Mesothelial cell of epicardium (in vitro differentiated cells): Measurements from ENCODE around the gene CCDC63. TPM values are rescaled to one million over a fixed set of nuclear protein-coding genes. Genes with fewer than 3 reads are reported as not detected.
A peak's percentile ranks its signal among the peaks of the same experiment; 100 is the strongest.

Experiments used
- DNase-seq, 2 experiments: peaks; one replicate each; pipeline ENCODE4 v3.0.0; 2021; ENCODE audit warnings: low spot score in 2 of 2; ENCODE audit not compliant: unreplicated experiment in 2 of 2
- H3K27ac Mint-ChIP-seq: 2 replicates; pipeline ENCODE4 v1.8.0; 2021; ENCODE audit warnings: mixed read lengths
- H3K27me3 Mint-ChIP-seq: 2 replicates; pipeline ENCODE4 v1.8.0; 2021; ENCODE audit warnings: low read depth, mixed read lengths
- H3K36me3 Mint-ChIP-seq: 2 replicates; pipeline ENCODE4 v1.8.0; 2021; ENCODE audit warnings: mixed read lengths
- H3K4me1 Mint-ChIP-seq: 2 replicates; pipeline ENCODE4 v1.8.0; 2021; ENCODE audit warnings: mixed read lengths
- H3K4me3 Mint-ChIP-seq: 2 replicates; pipeline ENCODE4 v1.8.0; 2021; ENCODE audit warnings: mild to moderate bottlenecking, moderate library complexity, mixed read lengths
- H3K9me3 Mint-ChIP-seq: 2 replicates; pipeline ENCODE4 v1.8.0; 2021; ENCODE audit warnings: mixed read lengths
- CTCF ChIP-seq: fragments of 200-600 bp; sonication (generic); IDR thresholded peaks from one replicate; pipeline ENCODE4 v1.5.0; 2021; ENCODE audit warnings: antibody characterized with exemption; ENCODE audit not compliant: unreplicated experiment
- total RNA-seq: library from RNA; stranded (reverse); gene quantifications from 3 replicates; pipeline ENCODE4 v1.2.1, GENCODE V29; 2021

CCDC63 gene
- total RNA-seq, 1 donor from 2014 or later = not detected

- peaks cover 2% of the 10 kb centered on the region for H3K4me1 Mint-ChIP-seq
- no peak for TF ChIP-seq CTCF
- H3K27ac Mint-ChIP-seq = no peak overlapping the region
- H3K9me3 Mint-ChIP-seq = no peaks in the 10 kb centered on the region
- peaks cover 9% of the 10 kb centered on the region for H3K27me3 Mint-ChIP-seq
- no peak overlapping the region for H3K4me3 Mint-ChIP-seq
- no peaks in the 10 kb centered on the region for H3K36me3 Mint-ChIP-seq
- no peak for DNase-seq
Observed at GRCh38 chr12:110885152-110885840, 38.5 kb downstream of the CCDC63 start.

- no peak overlapping the region for H3K27ac Mint-ChIP-seq
Observed at GRCh38 chr12:110888256-110888991, 41.6 kb downstream of the CCDC63 start.

GRCh38 chr12:110889361-110889760 lies 42.6 kb downstream of the CCDC63 start:
- H3K36me3 Mint-ChIP-seq = no peaks in the 10 kb centered on the region
- TF ChIP-seq CTCF = no peak
- H3K4me3 Mint-ChIP-seq = no peak overlapping the region
- no peaks in the 10 kb centered on the region for H3K9me3 Mint-ChIP-seq
- H3K27me3 Mint-ChIP-seq = peaks cover 23% of the 10 kb centered on the region
- no peak for DNase-seq
- peaks cover 2% of the 10 kb centered on the region for H3K4me1 Mint-ChIP-seq
- H3K27ac Mint-ChIP-seq = no peak overlapping the region

More at GRCh38 chr12:110888256-110888991, 41.6 kb downstream of the CCDC63 start:
- no peak for DNase-seq
- Mint-ChIP-seq H3K9me3 (no peaks in the 10 kb centered on the region), H3K4me1 (peaks cover 2% of the 10 kb centered on the region), H3K36me3 (no peaks in the 10 kb centered on the region), H3K4me3 (peak overlapping the region; percentile 73), H3K27me3 (peaks cover 20% of the 10 kb centered on the region)
- TF ChIP-seq CTCF = peak; percentile 22

- TF ChIP-seq CTCF = no peak
- H3K27me3 Mint-ChIP-seq = peaks cover 22% of the 10 kb centered on the region
- H3K4me3 Mint-ChIP-seq = no peak overlapping the region
- H3K27ac Mint-ChIP-seq = no peak overlapping the region
- H3K9me3 Mint-ChIP-seq = no peaks in the 10 kb centered on the region
- no peaks in the 10 kb centered on the region for H3K4me1 Mint-ChIP-seq
- no peaks in the 10 kb centered on the region for H3K36me3 Mint-ChIP-seq
- no peak for DNase-seq
Observed at GRCh38 chr12:110893956-110894355, 47.2 kb downstream of the CCDC63 start.

- Mint-ChIP-seq H3K27ac (no peak overlapping the region), H3K9me3 (no peaks in the 10 kb centered on the region), H3K4me1 (no peaks in the 10 kb centered on the region), H3K36me3 (no peaks in the 10 kb centered on the region), H3K27me3 (peaks cover 16% of the 10 kb centered on the region), H3K4me3 (no peak overlapping the region)
- TF ChIP-seq CTCF = no peak
- DNase-seq = no peak
Observed at GRCh38 chr12:110896559-110896958, 49.8 kb downstream of the CCDC63 start.
